ENCODE results near the gene CDH23.

The CDH23 gene

DNA sequence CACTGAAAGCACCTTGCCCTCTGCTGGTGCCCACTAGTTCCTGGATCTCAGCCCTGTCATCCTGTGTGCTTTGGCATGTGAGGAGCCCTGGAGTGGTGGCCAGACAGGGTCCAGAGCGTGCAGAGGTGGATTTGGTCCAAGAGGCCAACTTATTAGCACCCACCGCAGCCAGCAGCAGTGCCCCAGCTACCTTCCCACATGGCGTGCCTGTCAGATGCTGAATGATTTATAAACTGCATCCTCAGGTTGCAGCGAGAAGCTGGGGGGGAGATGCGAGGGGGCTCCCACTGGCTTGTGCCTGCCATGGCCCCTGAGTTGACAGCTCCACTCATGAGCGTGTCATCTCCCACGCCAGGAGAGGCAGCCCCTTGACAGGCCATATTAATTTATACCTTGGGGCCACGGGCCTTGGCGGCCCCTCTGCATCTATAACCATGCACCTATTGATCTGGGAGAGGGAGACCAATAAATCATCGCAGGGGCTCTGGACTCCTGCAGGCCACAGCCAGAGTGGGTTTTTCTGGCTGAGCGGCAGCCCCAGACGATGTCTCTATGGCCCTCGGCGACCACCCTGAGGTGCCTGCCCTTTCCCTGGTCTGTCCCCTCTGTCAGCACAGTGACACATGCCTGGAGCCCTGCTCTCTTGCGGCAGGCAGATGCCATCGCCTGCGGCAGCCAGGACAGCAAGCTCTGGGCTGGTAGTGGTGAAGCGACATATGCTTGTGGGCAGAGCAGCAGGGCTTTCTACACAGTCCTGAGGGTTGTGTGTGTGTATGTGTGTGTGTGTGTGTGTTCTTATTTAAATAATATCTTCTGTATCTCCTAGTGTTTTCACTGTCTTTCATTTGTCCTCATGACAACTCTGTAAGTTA is 120.8 kb downstream of the CDH23 start:
- TF ChIP-seq, protein P1, sequence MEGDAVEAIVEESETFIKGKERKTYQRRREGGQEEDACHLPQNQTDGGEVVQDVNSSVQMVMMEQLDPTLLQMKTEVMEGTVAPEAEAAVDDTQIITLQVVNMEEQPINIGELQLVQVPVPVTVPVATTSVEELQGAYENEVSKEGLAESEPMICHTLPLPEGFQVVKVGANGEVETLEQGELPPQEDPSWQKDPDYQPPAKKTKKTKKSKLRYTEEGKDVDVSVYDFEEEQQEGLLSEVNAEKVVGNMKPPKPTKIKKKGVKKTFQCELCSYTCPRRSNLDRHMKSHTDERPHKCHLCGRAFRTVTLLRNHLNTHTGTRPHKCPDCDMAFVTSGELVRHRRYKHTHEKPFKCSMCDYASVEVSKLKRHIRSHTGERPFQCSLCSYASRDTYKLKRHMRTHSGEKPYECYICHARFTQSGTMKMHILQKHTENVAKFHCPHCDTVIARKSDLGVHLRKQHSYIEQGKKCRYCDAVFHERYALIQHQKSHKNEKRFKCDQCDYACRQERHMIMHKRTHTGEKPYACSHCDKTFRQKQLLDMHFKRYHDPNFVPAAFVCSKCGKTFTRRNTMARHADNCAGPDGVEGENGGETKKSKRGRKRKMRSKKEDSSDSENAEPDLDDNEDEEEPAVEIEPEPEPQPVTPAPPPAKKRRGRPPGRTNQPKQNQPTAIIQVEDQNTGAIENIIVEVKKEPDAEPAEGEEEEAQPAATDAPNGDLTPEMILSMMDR (conservative IDR thresholded peaks at IDR 0.05; ENCODE audit: low read depth) = no peak
- ChIA-PET POLR2A (ENCODE audit: low non-redundant PET) (no interaction called here), CTCF (interaction anchor here (1.2 to 1.3 kb wide), 2 partner anchors 9 to 53 kb away, joined by 3 to 4 read pairs; no protein-coding TSS in a partner anchor)
- DNase-seq (ENCODE audit: low spot score) = no peak
- no peak overlapping the region for H3K27ac ChIP-seq

GRCh38 chr10:71520042-71520441 is 123.3 kb downstream of the CDH23 start:
- POLR2A ChIA-PET (ENCODE audit: low non-redundant PET) = no interaction called here
- TF ChIP-seq, protein P1 (conservative IDR thresholded peaks at IDR 0.05; ENCODE audit: low read depth) = no peak
- no peak overlapping the region for H3K27ac ChIP-seq
- DNase-seq (ENCODE audit: low spot score) = no peak
- CTCF ChIA-PET = interaction anchor here (0.6 to 1.2 kb wide), 3 partner anchors 22 to 36 kb away, joined by 3 to 7 read pairs (median 4); no protein-coding TSS in a partner anchor

- POLR2A ChIA-PET (ENCODE audit: low non-redundant PET) = interaction anchor here (0.6 kb wide), 1 partner anchor 1997 kb away, joined by 10 read pairs; no protein-coding TSS in a partner anchor
- CTCF ChIA-PET = interaction anchor here (0.6 to 0.8 kb wide), 3 partner anchors 49 to 313 kb away, joined by 3 to 4 read pairs (median 4); no protein-coding TSS in a partner anchor
These were observed 125.1 kb downstream of the CDH23 start for GRCh38 chr10:71521504-71522441.

GRCh38 chr10:71522442-71523144 is 125.9 kb downstream of the CDH23 start:
- POLR2A ChIA-PET (ENCODE audit: low non-redundant PET) = no interaction called here
- TF ChIP-seq, protein P1 (conservative IDR thresholded peaks at IDR 0.05; ENCODE audit: low read depth) = no peak
- CTCF ChIA-PET = interaction anchor here (0.6 to 0.8 kb wide), 4 partner anchors 48 to 335 kb away, joined by 3 to 4 read pairs (median 4); no protein-coding TSS in a partner anchor
- DNase-seq (ENCODE audit: low spot score) = no peak
- H3K27ac ChIP-seq = no peak overlapping the region

More at GRCh38 chr10:71521504-71522441, 125.1 kb downstream of the CDH23 start:
- no peak for DNase-seq (ENCODE audit: low spot score)
- TF ChIP-seq, protein P1 (conservative IDR thresholded peaks at IDR 0.05; ENCODE audit: low read depth) = no peak
- H3K27ac ChIP-seq = no peak overlapping the region

- CTCF ChIA-PET = interaction anchor here (0.6 kb wide), 1 partner anchor 54 kb away, joined by 3 read pairs; no protein-coding TSS in a partner anchor
- TF ChIP-seq, protein P1 (conservative IDR thresholded peaks at IDR 0.05; ENCODE audit: low read depth) = no peak
- no peak for DNase-seq (ENCODE audit: low spot score)
- POLR2A ChIA-PET (ENCODE audit: low non-redundant PET) = no interaction called here
- no peak overlapping the region for H3K27ac ChIP-seq
These were observed 127.0 kb downstream of the CDH23 start for GRCh38 chr10:71523756-71524155.

All from RWPE1 (cell line).